HCT116 (cell line): ENCODE data around the gene IRF4. TPM values are rescaled to one million over a fixed set of nuclear protein-coding genes. Genes with fewer than 3 reads are reported as not detected.

ENCODE experiments used
- ATAC-seq: fragments of 200-7000 bp; cut with Tn5 transposase; 2 replicates; pipeline ENCODE4 v1.9.1; 2020; ENCODE audit warnings: mild to moderate bottlenecking, moderate library complexity
- BruUV-seq: library from RNA; stranded (reverse); fragments of 400-500 nt; replicated peaks from 2 replicates; lab custom pipeline; 2021; lab: Mats Ljungman, UMichigan
- CTCF ChIA-PET: fragments of 300-600 bp; sonication (Branson Sonifier 250); formaldehyde crosslinking; loops from one replicate; lab custom pipeline; 2021; ENCODE audit warnings: antibody characterized with exemption; lab: Charles Lee
- POLR2A ChIA-PET: fragments of 300-600, 350-600 bp; sonication (Branson Sonifier 250); formaldehyde crosslinking; loops from one replicate; lab custom pipeline; 2021; ENCODE audit warnings: antibody characterized with exemption; lab: Charles Lee
- RAD21 ChIA-PET, 2 experiments: fragments of 300-600 bp; sonication (Branson Sonifier 250); formaldehyde crosslinking; loops; one replicate each; lab custom pipeline; 2023; ENCODE audit warnings: low total read pairs in 2 of 2; ENCODE audit not compliant: uncharacterized antibody in 2 of 2, unreplicated experiment in 2 of 2, low non-redundant PET in 1 of 2; lab: Charles Lee
- DNase-seq: peaks from one replicate; pipeline ENCODE4 v3.0.0-alpha.2; 2010; ENCODE audit warnings: low read depth, low spot score
- H2AFZ ChIP-seq: fragments of 200-600 bp; shearing (Covaris generic), sonication (generic); 2 replicates; pipeline ENCODE4 v1.6.1; 2017; ENCODE audit warnings: low read depth, mixed run types, mixed read lengths, antibody characterized with exemption, low read length; ENCODE audit not compliant: poor library complexity, severe bottlenecking
- H3K27ac ChIP-seq: 2 replicates; pipeline ENCODE4 v1.5.1; 2012; ENCODE audit warnings: low read depth, low read length
- H3K27me3 ChIP-seq: fragments of 200-600 bp; sonication (generic); 2 replicates; pipeline ENCODE4 v1.6.1; 2016; ENCODE audit warnings: mixed run types, low read length, mixed read lengths; ENCODE audit not compliant: insufficient read depth
- H3K36me3 ChIP-seq, 2 experiments: fragments of 200-500 bp in 1 of 2; fragments of 200-600 bp in 1 of 2; sonication (Bioruptor generic) in 1 of 2; sonication (generic) in 1 of 2; 2 replicates each; pipeline versions ENCODE4 v1.5.1 to v1.6.1; 2014 to 2016; ENCODE audit warnings: low read length in 2 of 2, inconsistent platforms in 1 of 2, mixed read lengths in 1 of 2, mixed run types in 1 of 2; ENCODE audit not compliant: insufficient read depth in 2 of 2, control insufficient read depth in 1 of 2
- H3K4me1 ChIP-seq, 2 experiments: fragments of 200-600 bp in 1 of 2; sonication (generic) in 1 of 2; 2 replicates each; pipeline versions ENCODE4 v1.5.1 to v1.6.1; 2012 to 2017; ENCODE audit warnings: low read length in 2 of 2, inconsistent platforms in 1 of 2, mild to moderate bottlenecking in 1 of 2, mixed read lengths in 1 of 2, mixed run types in 1 of 2, moderate library complexity in 1 of 2; ENCODE audit not compliant: insufficient read depth in 2 of 2, control insufficient read depth in 1 of 2
- H3K4me2 ChIP-seq: fragments of 200-600 bp; sonication (generic); 2 replicates; pipeline ENCODE4 v1.6.1; 2017; ENCODE audit warnings: mixed run types, low read length, mixed read lengths
- H3K4me3 ChIP-seq, 2 experiments: fragments of 200-600 bp in 1 of 2; sonication (generic) in 1 of 2; replicated peaks in 1 of 2; 2 replicates each; pipeline ENCODE4 v1.5.1; 2011 to 2016; ENCODE audit warnings: low read length in 2 of 2, control low read depth in 1 of 2, low read depth in 1 of 2, mild to moderate bottlenecking in 1 of 2, mixed read lengths in 1 of 2, mixed run types in 1 of 2
- H3K79me2 ChIP-seq: fragments of 200-600 bp; sonication (generic); 2 replicates; pipeline ENCODE4 v1.6.1; 2017; ENCODE audit warnings: mild to moderate bottlenecking, mixed run types, low read length, moderate library complexity, mixed read lengths; ENCODE audit not compliant: insufficient read depth
- H3K9ac ChIP-seq: fragments of 200-600 bp; sonication (generic); 2 replicates; pipeline ENCODE4 v1.6.1; 2016; ENCODE audit warnings: low read length, mixed read lengths
- H3K9me2 ChIP-seq: fragments of 200-600 bp; sonication (generic), shearing (Covaris generic); 2 replicates; pipeline ENCODE4 v1.6.1; 2017; ENCODE audit warnings: mixed run types, mild to moderate bottlenecking, moderate library complexity; ENCODE audit not compliant: insufficient read depth
- H3K9me3 ChIP-seq, 2 experiments: fragments of 200-500 bp in 1 of 2; fragments of 200-600 bp in 1 of 2; sonication (Bioruptor generic) in 1 of 2; sonication (generic) in 1 of 2; 2 replicates each; pipeline ENCODE4 v1.6.1; 2014 to 2017; ENCODE audit warnings: low read length in 2 of 2, mixed read lengths in 2 of 2, inconsistent platforms in 1 of 2, low read depth in 1 of 2, mild to moderate bottlenecking in 1 of 2, mixed run types in 1 of 2, moderate library complexity in 1 of 2; ENCODE audit not compliant: control insufficient read depth in 1 of 2, insufficient read depth in 1 of 2
- H4K20me1 ChIP-seq: fragments of 200-600 bp; sonication (generic), shearing (Covaris generic); 2 replicates; pipeline ENCODE4 v1.6.1; 2017; ENCODE audit warnings: mixed run types, mild to moderate bottlenecking, moderate library complexity; ENCODE audit not compliant: insufficient read depth
- CBX3 ChIP-seq: IDR thresholded peaks from 2 replicates; pipeline ENCODE4 v1.6.1; 2012; ENCODE audit warnings: low read depth
- CTCF ChIP-seq, 3 experiments: fragments of 200-600 bp in 1 of 3; sonication (generic) in 1 of 3; IDR thresholded peaks in 2 of 3; conservative IDR thresholded peaks in 1 of 3; 2 replicates each; pipeline ENCODE4 v1.5.1; 2012 to 2017; ENCODE audit warnings: low read depth in 2 of 3, low read length in 2 of 3, antibody characterized with exemption in 1 of 3, borderline replicate concordance in 1 of 3, control low read depth in 1 of 3, mild to moderate bottlenecking in 1 of 3, mixed read lengths in 1 of 3, mixed run types in 1 of 3, moderate library complexity in 1 of 3; ENCODE audit not compliant: insufficient read depth in 1 of 3
- EGR1 ChIP-seq: IDR thresholded peaks from 2 replicates; pipeline ENCODE4 v1.6.1; 2012; ENCODE audit warnings: low read depth
- ELF1 ChIP-seq: IDR thresholded peaks from 2 replicates; pipeline ENCODE4 v1.6.1; 2012; ENCODE audit warnings: low read depth, borderline replicate concordance
- EZH2 ChIP-seq: fragments of 200-600 bp; sonication (generic); IDR thresholded peaks from 2 replicates; pipeline ENCODE4 v1.6.1; 2017; ENCODE audit warnings: antibody characterized with exemption, mixed run types
- MAX ChIP-seq: IDR thresholded peaks from 2 replicates; pipeline ENCODE4 v1.6.1; 2012
- POLR2A ChIP-seq: IDR thresholded peaks from 2 replicates; pipeline ENCODE4 v1.7.0; 2011; ENCODE audit warnings: borderline replicate concordance; ENCODE audit not compliant: insufficient read depth, insufficient read length; ENCODE audit errors: extremely low read depth
- POLR2AphosphoS5 ChIP-seq: IDR thresholded peaks from 2 replicates; pipeline ENCODE4 v1.6.1; 2011; ENCODE audit warnings: mild to moderate bottlenecking, low read depth, low read length, moderate library complexity
- SRF ChIP-seq: IDR thresholded peaks from 2 replicates; pipeline ENCODE4 v1.6.1; 2012; ENCODE audit warnings: low read depth
- TCF7L2 ChIP-seq: IDR thresholded peaks from 2 replicates; pipeline ENCODE4 v1.7.0; 2011; ENCODE audit warnings: borderline replicate concordance, inconsistent platforms; ENCODE audit not compliant: insufficient read depth, insufficient read length; ENCODE audit errors: extremely low read depth
- ZNF274 ChIP-seq: fragments of 200-500 bp; sonication (Bioruptor generic); IDR thresholded peaks from 2 replicates; pipeline ENCODE4 v1.6.1; 2014; ENCODE audit warnings: mild to moderate bottlenecking, low read depth, low read length, inconsistent platforms
- intact Hi-C: fragments of 100-400 bp; cut with micrococcal nuclease; formaldehyde crosslinking; loops from 2 replicates; pipeline ENCODE4 v1.10.0; 2022
- total RNA-seq: library from RNA; stranded (reverse); gene quantifications from one replicate; pipeline ENCODE4 v1.2.1, GENCODE V29; 2021; ENCODE audit not compliant: unreplicated experiment
- TF ChIP-seq, protein P1 (sequence below): IDR thresholded peaks from 2 replicates; pipeline ENCODE4 v1.6.1; 2011; ENCODE audit warnings: mild to moderate bottlenecking, low read length, moderate library complexity; ENCODE audit not compliant: insufficient replicate concordance; ENCODE audit errors: extremely low read depth
- TF ChIP-seq, protein P2 (sequence below): IDR thresholded peaks from 2 replicates; pipeline ENCODE4 v1.6.1; 2012

Gene IRF4
- total RNA-seq, 1 experiment from 2014 or later: 1.2 TPM

DNA sequence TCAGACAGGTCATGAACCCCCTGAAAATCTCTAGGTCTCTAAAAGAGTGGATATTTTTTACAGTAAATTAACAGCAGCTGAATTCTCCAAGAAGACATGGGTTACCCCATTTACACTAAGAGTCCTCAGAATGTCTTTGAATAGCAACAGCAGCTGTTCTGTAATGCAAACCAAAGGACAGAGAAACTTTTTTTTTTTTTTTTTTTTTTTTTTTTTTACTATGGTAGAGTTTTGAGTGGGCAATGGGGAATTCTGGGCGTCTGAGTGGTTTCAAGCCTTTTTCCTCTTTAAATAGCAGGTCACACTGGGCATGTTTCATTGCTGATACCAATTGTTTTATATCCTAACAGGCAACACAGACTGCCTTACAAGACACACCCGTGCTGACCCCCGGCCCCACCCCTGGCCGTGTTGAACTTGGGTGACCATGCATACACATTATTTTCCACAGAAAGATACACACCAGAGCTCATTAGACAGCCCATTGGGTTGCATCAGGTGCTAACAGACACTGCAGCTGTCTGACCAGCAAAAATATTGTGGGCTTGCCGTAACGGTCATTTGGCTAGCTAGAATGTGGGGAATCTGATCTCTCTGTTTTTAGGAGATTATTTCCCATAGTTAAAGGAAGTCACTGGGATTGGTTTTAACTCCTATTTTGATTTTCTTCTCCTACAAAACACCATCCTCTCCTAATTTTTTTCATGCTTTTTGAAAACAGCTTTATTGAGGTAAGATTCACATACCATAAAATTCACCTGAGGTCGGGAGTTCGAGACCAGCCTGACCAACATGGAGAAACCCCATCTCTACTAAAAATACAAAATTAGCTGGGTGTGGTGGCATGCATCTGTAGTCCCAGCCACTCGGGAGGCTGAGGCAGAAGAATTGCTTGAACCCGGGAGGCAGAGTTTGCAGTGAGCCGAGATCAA is 26.7 kb upstream of the IRF4 start:
- no TSS peak for BruUV-seq

GRCh38 chr6:365835-366234 is 25.7 kb upstream of the IRF4 start:
- H3K79me2 ChIP-seq: no peaks in the 10 kb centered on the region
- H3K27me3 ChIP-seq: no peaks in the 10 kb centered on the region
- H3K9me2 ChIP-seq: no peaks in the 10 kb centered on the region
- CTCF ChIA-PET: no interaction called here
- DNase-seq: no peak
- no peak overlapping the region for H3K9ac ChIP-seq
- H3K27ac ChIP-seq: no peak overlapping the region
- POLR2A ChIA-PET: no interaction called here
- intact Hi-C loops: no loop called here
- H3K4me3 ChIP-seq: no peak overlapping the region
- no TSS peak for BruUV-seq
- H4K20me1 ChIP-seq: no peaks in the 10 kb centered on the region
- no peak overlapping the region for H2AFZ ChIP-seq
- RAD21 ChIA-PET: no interaction called here
- no peak for ATAC-seq
- no peak overlapping the region for H3K4me2 ChIP-seq
- TF ChIP-seq ELF1 (no peak), TCF7L2 (no peak), POLR2AphosphoS5 (no peak), EZH2 (no peak), EGR1 (no peak), POLR2A (no peak), ZNF274 (no peak), CBX3 (no peak), CTCF (IDR thresholded peaks at IDR 0.05 in 2 of 3, conservative IDR thresholded peaks at IDR 0.05 in 1 of 3; ENCODE audit: borderline replicate concordance in 1 of 3, insufficient read depth in 1 of 3, low read depth in 2 of 3, low read length in 2 of 3) (no peak), SRF (no peak), MAX (no peak)
- TF ChIP-seq, protein P1, sequence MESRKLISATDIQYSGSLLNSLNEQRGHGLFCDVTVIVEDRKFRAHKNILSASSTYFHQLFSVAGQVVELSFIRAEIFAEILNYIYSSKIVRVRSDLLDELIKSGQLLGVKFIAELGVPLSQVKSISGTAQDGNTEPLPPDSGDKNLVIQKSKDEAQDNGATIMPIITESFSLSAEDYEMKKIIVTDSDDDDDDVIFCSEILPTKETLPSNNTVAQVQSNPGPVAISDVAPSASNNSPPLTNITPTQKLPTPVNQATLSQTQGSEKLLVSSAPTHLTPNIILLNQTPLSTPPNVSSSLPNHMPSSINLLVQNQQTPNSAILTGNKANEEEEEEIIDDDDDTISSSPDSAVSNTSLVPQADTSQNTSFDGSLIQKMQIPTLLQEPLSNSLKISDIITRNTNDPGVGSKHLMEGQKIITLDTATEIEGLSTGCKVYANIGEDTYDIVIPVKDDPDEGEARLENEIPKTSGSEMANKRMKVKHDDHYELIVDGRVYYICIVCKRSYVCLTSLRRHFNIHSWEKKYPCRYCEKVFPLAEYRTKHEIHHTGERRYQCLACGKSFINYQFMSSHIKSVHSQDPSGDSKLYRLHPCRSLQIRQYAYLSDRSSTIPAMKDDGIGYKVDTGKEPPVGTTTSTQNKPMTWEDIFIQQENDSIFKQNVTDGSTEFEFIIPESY: no peak
- TF ChIP-seq, protein P2, sequence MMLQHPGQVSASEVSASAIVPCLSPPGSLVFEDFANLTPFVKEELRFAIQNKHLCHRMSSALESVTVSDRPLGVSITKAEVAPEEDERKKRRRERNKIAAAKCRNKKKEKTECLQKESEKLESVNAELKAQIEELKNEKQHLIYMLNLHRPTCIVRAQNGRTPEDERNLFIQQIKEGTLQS: no peak
- H3K36me3 ChIP-seq: no peaks in the 10 kb centered on the region
- H3K4me1 ChIP-seq: no peaks in the 10 kb centered on the region
- H3K9me3 ChIP-seq: peaks cover 14 to 32% of the 10 kb centered on the region in 2 experiments; a peak in 3 of 4 replicates

More for the DNA sequence above, 26.7 kb upstream of the IRF4 start:
- TF ChIP-seq POLR2A: no peak
- Histone ChIP-seq H2AFZ (no peak overlapping the region), H3K4me2 (no peak overlapping the region), H3K9me2 (no peaks in the 10 kb centered on the region), H3K4me3 (no peak overlapping the region), H3K4me1 (no peaks in the 10 kb centered on the region), H3K27me3 (no peaks in the 10 kb centered on the region), H3K79me2 (no peaks in the 10 kb centered on the region), H4K20me1 (no peaks in the 10 kb centered on the region), H3K9ac (no peak overlapping the region), H3K9me3 (peaks cover 8 to 32% of the 10 kb centered on the region in 2 experiments; a peak in 3 of 4 replicates), H3K27ac (no peak overlapping the region), H3K36me3 (no peaks in the 10 kb centered on the region)
- intact Hi-C loops: no loop called here
- DNase-seq (no peak), ATAC-seq (no peak)
- ChIA-PET POLR2A (interaction anchor here (0.7 kb wide), 1 partner anchor 11 kb away, joined by 4 read pairs; no protein-coding TSS in a partner anchor), RAD21 (no interaction called here), CTCF (no interaction called here)
